Astrocyte (in vitro differentiated cells and primary cell): ENCODE results near the gene MCTP1.

Experiments
- EZH2 ChIP-seq: IDR thresholded peaks from 2 replicates; pipeline ENCODE4 v1.6.1; 2012; ENCODE audit warnings: mild to moderate bottlenecking, low read length, inconsistent platforms; ENCODE audit not compliant: insufficient read depth
- TF ChIP-seq, protein P1 (sequence below): IDR thresholded peaks from 2 replicates; pipeline ENCODE4 v1.5.1; 2011; ENCODE audit warnings: low read depth, mild to moderate bottlenecking, inconsistent platforms, low read length, moderate library complexity; ENCODE audit not compliant: insufficient read depth

DNA sequence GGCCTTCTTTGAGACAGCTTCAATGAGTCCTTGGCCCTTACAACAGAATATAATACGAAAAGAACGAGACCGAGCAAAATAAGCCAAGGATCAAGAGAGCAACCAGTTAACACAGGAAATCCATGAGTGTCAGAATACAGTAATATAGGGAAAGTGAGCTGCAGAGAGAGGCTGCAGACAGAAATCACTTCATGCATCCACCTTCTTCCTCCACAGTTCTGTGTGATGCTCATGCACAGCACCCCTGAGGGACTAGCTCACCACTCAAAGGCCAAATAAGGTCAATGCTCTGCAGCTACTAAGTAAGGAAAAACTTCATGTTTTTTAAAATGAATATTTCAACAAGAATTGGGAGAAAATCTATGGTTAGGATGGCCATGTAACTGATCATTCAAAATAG is 257.1 kb downstream of the MCTP1 start:
- TF ChIP-seq, protein P1, sequence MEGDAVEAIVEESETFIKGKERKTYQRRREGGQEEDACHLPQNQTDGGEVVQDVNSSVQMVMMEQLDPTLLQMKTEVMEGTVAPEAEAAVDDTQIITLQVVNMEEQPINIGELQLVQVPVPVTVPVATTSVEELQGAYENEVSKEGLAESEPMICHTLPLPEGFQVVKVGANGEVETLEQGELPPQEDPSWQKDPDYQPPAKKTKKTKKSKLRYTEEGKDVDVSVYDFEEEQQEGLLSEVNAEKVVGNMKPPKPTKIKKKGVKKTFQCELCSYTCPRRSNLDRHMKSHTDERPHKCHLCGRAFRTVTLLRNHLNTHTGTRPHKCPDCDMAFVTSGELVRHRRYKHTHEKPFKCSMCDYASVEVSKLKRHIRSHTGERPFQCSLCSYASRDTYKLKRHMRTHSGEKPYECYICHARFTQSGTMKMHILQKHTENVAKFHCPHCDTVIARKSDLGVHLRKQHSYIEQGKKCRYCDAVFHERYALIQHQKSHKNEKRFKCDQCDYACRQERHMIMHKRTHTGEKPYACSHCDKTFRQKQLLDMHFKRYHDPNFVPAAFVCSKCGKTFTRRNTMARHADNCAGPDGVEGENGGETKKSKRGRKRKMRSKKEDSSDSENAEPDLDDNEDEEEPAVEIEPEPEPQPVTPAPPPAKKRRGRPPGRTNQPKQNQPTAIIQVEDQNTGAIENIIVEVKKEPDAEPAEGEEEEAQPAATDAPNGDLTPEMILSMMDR, result no peak
- TF ChIP-seq EZH2, result no peak
